ENCODE data around the gene NR5A1. TPM values are rescaled to one million over a fixed set of nuclear protein-coding genes. Genes with fewer than 3 reads are reported as not detected.

NR5A1 gene
- total and polyA plus RNA-seq, 2 of the 13 experiments (the other 11 are each of a cell fraction or from before 2014, with no cell fraction given), result 28.9 to 44.7 TPM

GRCh38 chr9:124511891-124512805 lies 4.9 kb upstream of the NR5A1 start (continued):
- TF ChIP-seq GPBP1L1 (CRISPR knock-in tag; IDR thresholded peaks at IDR 0.05), result no peak
- 0 out of 2 replicates have a peak, but pooled peaks have one; percentile 50 for TF ChIP-seq ZNF557 (CRISPR knock-in tag; IDR thresholded peaks at IDR 0.05)
- peak; percentile 86; the same call in 1 of the 2 replicates for TF ChIP-seq ZNF609 (CRISPR knock-in tag; IDR thresholded peaks at IDR 0.05; ENCODE audit: borderline replicate concordance)
- no peak for TF ChIP-seq ZNF441 (CRISPR knock-in tag; IDR thresholded peaks at IDR 0.05; ENCODE audit: borderline replicate concordance)
- TF ChIP-seq GZF1 (CRISPR knock-in tag; IDR thresholded peaks at IDR 0.05), result 0 out of 2 replicates have a peak, but pooled peaks have one; percentile 7
- TF ChIP-seq ZNF512B (CRISPR knock-in tag; IDR thresholded peaks at IDR 0.05; ENCODE audit: borderline replicate concordance), result 0 out of 2 replicates have a peak, but pooled peaks have one; percentile 41
- peak; percentile 36 for TF ChIP-seq YY1 (IDR thresholded peaks at IDR 0.05; ENCODE audit: insufficient read depth, insufficient replicate concordance, low read depth, low read length)
- no peak for TF ChIP-seq ZSCAN29 (CRISPR knock-in tag; conservative IDR thresholded peaks at IDR 0.05)
- peak; percentile 93 for TF ChIP-seq SALL1 (CRISPR knock-in tag; IDR thresholded peaks at IDR 0.05)
- TF ChIP-seq ZNF766 (CRISPR knock-in tag; IDR thresholded peaks at IDR 0.05; ENCODE audit: borderline replicate concordance), result no peak
- peak; percentile 40; the same call in 1 of the 2 replicates for TF ChIP-seq ZNF629 (CRISPR knock-in tag; conservative IDR thresholded peaks at IDR 0.05)
- TF ChIP-seq FOXA1 (IDR thresholded peaks at IDR 0.05), result no peak
- no peak for TF ChIP-seq FOXA1 (CRISPR knock-in tag; IDR thresholded peaks at IDR 0.05)
- TF ChIP-seq ZKSCAN8 (CRISPR knock-in tag; IDR thresholded peaks at IDR 0.05; ENCODE audit: borderline replicate concordance), result 0 out of 2 replicates have a peak, but pooled peaks have one; percentile 15
- peak; percentile 90 for TF ChIP-seq RARA (CRISPR knock-in tag; IDR thresholded peaks at IDR 0.05)
- 0 out of 2 replicates have a peak, but pooled peaks have one; percentile 11 for TF ChIP-seq ZSCAN21 (CRISPR knock-in tag; IDR thresholded peaks at IDR 0.05; ENCODE audit: borderline replicate concordance)
- TF ChIP-seq BRCA1 (CRISPR knock-in tag; IDR thresholded peaks at IDR 0.05), result no peak
- peak; percentile 89 for TF ChIP-seq ZNF296 (CRISPR knock-in tag; conservative IDR thresholded peaks at IDR 0.05)
- TF ChIP-seq ATM (IDR thresholded peaks at IDR 0.05; ENCODE audit: borderline replicate concordance), result no peak
- TF ChIP-seq ZNF619 (CRISPR knock-in tag; IDR thresholded peaks at IDR 0.05), result no peak
- TF ChIP-seq SIN3B (IDR thresholded peaks at IDR 0.05; ENCODE audit: low read length), result no peak
